Fibroblast of villous mesenchyme (primary cell): ENCODE data around the gene FABP6. TPM values are rescaled to one million over a fixed set of nuclear protein-coding genes. Genes with fewer than 3 reads are reported as not detected.
"Not testable (repeated sequence)": the region's sequence is repeated elsewhere in the genome, so short reads cannot be mapped to it uniquely, and the experiment has no call there.

Source experiments
- DNase-seq: peaks from one replicate; pipeline ENCODE4 v3.0.0-alpha.2; 2010; ENCODE audit warnings: low read depth
- H3K4me3 ChIP-seq: 2 replicates; pipeline ENCODE4 v1.5.1; 2011; ENCODE audit warnings: low read depth, mild to moderate bottlenecking, low read length
- total RNA-seq: library from RNA; depleted of rRNA; stranded (reverse); fragments of >200 nt; gene quantifications from 2 replicates; pipeline ENCODE4 v1.2.3, GENCODE V29; 2012
- TF ChIP-seq, protein P1 (sequence below): IDR thresholded peaks from 2 replicates; pipeline ENCODE4 v1.5.1; 2012; ENCODE audit warnings: low read depth, mild to moderate bottlenecking, low read length; ENCODE audit not compliant: insufficient read depth

The FABP6 gene
- total RNA-seq, 1 donor, result not detected

DNA sequence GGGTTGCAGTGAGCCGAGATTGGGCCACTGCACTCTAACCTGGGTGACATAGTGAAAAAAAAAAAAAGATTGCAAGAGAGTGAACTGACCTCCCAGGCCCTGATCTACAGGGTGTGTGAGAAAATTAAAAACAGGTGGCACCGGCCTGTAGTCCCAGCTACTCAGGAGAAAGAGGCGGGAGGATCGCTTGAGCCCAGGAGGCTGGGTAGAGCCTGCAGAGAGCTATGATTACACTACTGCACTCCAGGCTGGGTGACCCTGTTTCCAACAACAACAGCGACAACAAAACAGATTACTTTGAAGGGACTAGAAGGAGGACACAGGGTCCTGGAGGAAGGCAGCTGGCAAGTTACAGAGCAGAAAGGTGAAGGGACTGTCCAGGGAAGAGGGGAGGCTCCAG lies 42.2 kb upstream of the FABP6 start:
- H3K4me3 ChIP-seq, result no peak overlapping the region
- TF ChIP-seq, protein P1, sequence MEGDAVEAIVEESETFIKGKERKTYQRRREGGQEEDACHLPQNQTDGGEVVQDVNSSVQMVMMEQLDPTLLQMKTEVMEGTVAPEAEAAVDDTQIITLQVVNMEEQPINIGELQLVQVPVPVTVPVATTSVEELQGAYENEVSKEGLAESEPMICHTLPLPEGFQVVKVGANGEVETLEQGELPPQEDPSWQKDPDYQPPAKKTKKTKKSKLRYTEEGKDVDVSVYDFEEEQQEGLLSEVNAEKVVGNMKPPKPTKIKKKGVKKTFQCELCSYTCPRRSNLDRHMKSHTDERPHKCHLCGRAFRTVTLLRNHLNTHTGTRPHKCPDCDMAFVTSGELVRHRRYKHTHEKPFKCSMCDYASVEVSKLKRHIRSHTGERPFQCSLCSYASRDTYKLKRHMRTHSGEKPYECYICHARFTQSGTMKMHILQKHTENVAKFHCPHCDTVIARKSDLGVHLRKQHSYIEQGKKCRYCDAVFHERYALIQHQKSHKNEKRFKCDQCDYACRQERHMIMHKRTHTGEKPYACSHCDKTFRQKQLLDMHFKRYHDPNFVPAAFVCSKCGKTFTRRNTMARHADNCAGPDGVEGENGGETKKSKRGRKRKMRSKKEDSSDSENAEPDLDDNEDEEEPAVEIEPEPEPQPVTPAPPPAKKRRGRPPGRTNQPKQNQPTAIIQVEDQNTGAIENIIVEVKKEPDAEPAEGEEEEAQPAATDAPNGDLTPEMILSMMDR, result no peak
- DNase-seq, result no peak

GRCh38 chr5:160188141-160189015 lies 40.9 kb upstream of the FABP6 start:
- peak; percentile 88 for DNase-seq
- H3K4me3 ChIP-seq, result peak overlapping the region; percentile 55
- TF ChIP-seq, protein P1, result peak; percentile 13

GRCh38 chr5:160192424-160192823 lies 36.9 kb upstream of the FABP6 start:
- TF ChIP-seq, protein P1, result no peak
- DNase-seq, result no peak
- no peak overlapping the region for H3K4me3 ChIP-seq

- not testable (repeated sequence) for DNase-seq, H3K4me3 ChIP-seq
Observed at GRCh38 chr5:160193076-160193475, 36.2 kb upstream of the FABP6 start.

GRCh38 chr5:160193790-160194189 lies 35.5 kb upstream of the FABP6 start:
- DNase-seq, H3K4me3 ChIP-seq: not testable (repeated sequence)

DNA sequence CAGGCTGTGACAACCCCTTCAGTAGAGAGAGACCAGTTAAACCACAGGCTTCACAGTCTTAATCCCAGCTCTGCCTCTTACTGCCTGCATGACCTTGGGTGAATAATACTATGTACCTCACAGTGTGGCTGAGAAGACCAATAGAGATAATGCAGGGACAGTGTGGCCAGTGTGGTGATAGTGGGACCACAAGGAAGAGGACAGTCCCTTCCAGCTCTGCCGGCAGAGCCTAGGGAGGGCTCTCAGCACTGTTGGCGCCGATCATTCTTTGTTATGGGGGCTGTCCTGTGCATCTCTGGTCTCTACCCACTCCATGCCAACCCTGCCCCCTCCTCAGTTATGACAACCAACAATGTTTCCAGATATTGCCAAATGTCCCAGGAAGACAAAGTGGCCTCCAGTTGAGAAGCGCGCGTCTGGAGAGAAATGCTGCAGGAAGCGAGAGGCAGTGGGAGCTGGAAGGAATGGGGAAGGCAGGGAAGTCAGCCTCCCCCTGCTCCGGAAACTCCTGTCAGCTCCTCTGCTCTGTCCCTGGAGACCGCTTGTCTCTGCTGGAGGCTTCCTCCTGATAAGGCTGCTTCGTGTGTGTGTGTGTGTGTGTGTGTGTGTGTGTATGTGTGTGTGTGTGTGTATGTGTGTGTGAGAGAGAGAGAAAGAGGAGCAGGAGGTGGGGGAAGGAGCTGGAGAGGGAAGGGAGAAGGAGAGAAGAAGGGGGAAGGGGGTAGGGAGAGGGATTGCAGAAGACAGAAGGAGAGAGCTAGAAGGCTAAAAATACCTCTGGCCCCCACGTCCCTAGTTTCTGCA lies 31.8 kb upstream of the FABP6 start:
- peak; percentile 73 for DNase-seq
- no peak overlapping the region for H3K4me3 ChIP-seq
- TF ChIP-seq, protein P1, result no peak

DNA sequence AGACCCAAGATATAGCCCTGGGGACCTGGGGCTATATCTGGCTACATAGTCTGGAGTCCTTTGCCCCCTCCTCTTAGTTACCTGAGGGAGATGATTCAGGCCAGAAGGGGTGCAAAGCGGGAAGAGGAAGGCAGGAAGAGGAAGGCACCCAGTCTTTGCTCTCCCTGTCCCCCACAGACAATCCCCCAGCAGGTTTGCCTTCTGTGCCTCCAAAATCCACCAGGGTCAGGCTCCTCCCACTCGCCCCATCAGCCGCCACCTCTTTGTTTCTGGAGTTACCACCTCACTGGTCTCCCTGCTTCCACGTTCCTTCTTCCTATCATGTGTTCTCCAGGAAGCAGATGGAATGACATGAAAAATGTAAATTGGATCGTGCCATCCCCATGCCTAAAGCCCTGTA lies 31.2 kb upstream of the FABP6 start:
- TF ChIP-seq, protein P1, result no peak
- DNase-seq, result no peak

More for the DNA sequence above, 31.2 kb upstream of the FABP6 start:
- no peak overlapping the region for H3K4me3 ChIP-seq
